Measurements from ENCODE around the gene C5orf46. TPM values are rescaled to one million over a fixed set of nuclear protein-coding genes. Genes with fewer than 3 reads are reported as not detected.

C5orf46 gene
- total and polyA plus RNA-seq, 2 of the 4 experiments (the other 2 are of a cell fraction): 1.3 TPM; not detected in 1

- Histone ChIP-seq H3K4me2 (ENCODE audit: low read depth, low read length) (no peak overlapping the region), H3K9me1 (ENCODE audit: insufficient read depth, low read length) (no peaks in the 10 kb centered on the region), H3K23ac (ENCODE audit: low read depth, low read length) (no peak overlapping the region), H4K20me1 (ENCODE audit: insufficient read depth, low read length) (no peaks in the 10 kb centered on the region), H2AK5ac (ENCODE audit: low read depth, low read length) (no peak overlapping the region), H3K56ac (ENCODE audit: extremely low read depth, insufficient read depth, low read length) (no peak overlapping the region), H3K4ac (ENCODE audit: low read depth, low read length) (no peak overlapping the region), H2BK20ac (ENCODE audit: low read depth, low read length) (no peak overlapping the region), H3K14ac (replicated peaks; ENCODE audit: low read depth, low read length) (no peak overlapping the region), H3K4me1 (ENCODE audit: control insufficient read depth, insufficient read depth, low read length) (no peaks in the 10 kb centered on the region), H2BK120ac (ENCODE audit: low read depth, low read length) (no peak overlapping the region), H3K79me1 (ENCODE audit: low read depth in 1 of 2, low read length in 2 of 2) (no peaks in the 10 kb centered on the region), H4K8ac (ENCODE audit: low read depth in 2 of 2, low read length in 2 of 2) (no peak overlapping the region), H3K4me3 (ENCODE audit: insufficient read depth, low read depth, low read length) (no peak overlapping the region), H4K5ac (ENCODE audit: low read depth, low read length) (no peak overlapping the region), H2BK5ac (ENCODE audit: low read depth, low read length, poor library complexity, severe bottlenecking) (no peak overlapping the region), H3K27me3 (ENCODE audit: control insufficient read depth, insufficient read depth, low read length) (no peaks in the 10 kb centered on the region), H2AFZ (replicated peaks; ENCODE audit: low read length, poor library complexity) (no peak overlapping the region), H3K36me3 (ENCODE audit: control insufficient read depth, insufficient read depth, low read length) (no peaks in the 10 kb centered on the region), H4K91ac (ENCODE audit: insufficient read depth, low read depth, low read length) (no peak overlapping the region), H3K27ac (ENCODE audit: insufficient read depth, low read length) (no peak overlapping the region), H2BK15ac (ENCODE audit: low read depth, low read length) (no peak overlapping the region), H3K18ac (ENCODE audit: low read depth, low read length) (no peak overlapping the region), H2AK9ac (replicated peaks; ENCODE audit: low read depth, low read length, poor library complexity) (no peak overlapping the region), H3K9ac (ENCODE audit: low read depth, low read length) (no peak overlapping the region), H3K9me3 (ENCODE audit: control insufficient read depth, insufficient read depth, low read length) (no peaks in the 10 kb centered on the region)
- in situ Hi-C loops (cut with MboI; ENCODE audit: low sequenced_read_pairs): no loop called here
- DNase-seq (no peak), ATAC-seq (ENCODE audit: low read depth) (no peak)
- 17% methylated on average over 1 of the region's 3 CpGs; no CpG with 5 or more reads in 1 of the 2 experiments for WGBS, 2 experiments (ENCODE audit: extremely low coverage in 2 of 2, insufficient read length in 1 of 2)
- no peak for TF ChIP-seq FOS (IDR thresholded peaks at IDR 0.05; ENCODE audit: low read depth, low read length)
- no peak for TF ChIP-seq RCOR1 (IDR thresholded peaks at IDR 0.05; ENCODE audit: insufficient replicate concordance, low read length)
- no peak for TF ChIP-seq CTCF (conservative IDR thresholded peaks at IDR 0.05; ENCODE audit: low read depth, low read length)
- TF ChIP-seq BHLHE40 (IDR thresholded peaks at IDR 0.05; ENCODE audit: low read depth, low read length): no peak
- no peak for TF ChIP-seq RFX5 (IDR thresholded peaks at IDR 0.05; ENCODE audit: low read depth, low read length)
- TF ChIP-seq POLR2A (IDR thresholded peaks at IDR 0.05; ENCODE audit: low read depth, low read length): no peak
- no peak for TF ChIP-seq CEBPB (IDR thresholded peaks at IDR 0.05; ENCODE audit: low read depth, low read length)
- no peak for TF ChIP-seq NFE2L2 (IDR thresholded peaks at IDR 0.05; ENCODE audit: low read depth, low read length)
- no peak for TF ChIP-seq MXI1 (IDR thresholded peaks at IDR 0.05; ENCODE audit: borderline replicate concordance, low read depth, low read length)
- no peak for TF ChIP-seq ELK1 (IDR thresholded peaks at IDR 0.05; ENCODE audit: borderline replicate concordance, low read depth, low read length)
- TF ChIP-seq MAZ (IDR thresholded peaks at IDR 0.05; ENCODE audit: borderline replicate concordance, low read depth, low read length): no peak
- TF ChIP-seq SMC3 (IDR thresholded peaks at IDR 0.05; ENCODE audit: low read depth, low read length): no peak
- TF ChIP-seq USF2 (IDR thresholded peaks at IDR 0.05; ENCODE audit: low read depth, low read length): no peak
- TF ChIP-seq CHD1 (IDR thresholded peaks at IDR 0.05; ENCODE audit: low read depth, low read length): no peak
- TF ChIP-seq RAD21 (IDR thresholded peaks at IDR 0.05; ENCODE audit: low read length): no peak
- TF ChIP-seq MAFK (IDR thresholded peaks at IDR 0.05; ENCODE audit: low read depth, low read length): no peak
- intact Hi-C loops (cut with micrococcal nuclease): no loop called here
- BruUV-seq (replicated peaks): no TSS peak
- ChIA-PET POLR2A (ENCODE audit: unreplicated experiment) (no interaction called here), CTCF (no interaction called here)
- dilution Hi-C loops (cut with HindIII; ENCODE audit: low sequenced_read_pairs, unreplicated experiment): no loop called here
Measured at GRCh38 chr5:147863454-147864158, 42.7 kb downstream of the C5orf46 start.

All from IMR-90 (cell line).